Small intestine (tissue), 7 donors: ENCODE data around the gene FBXO11. TPM values are rescaled to one million over a fixed set of nuclear protein-coding genes. Genes with fewer than 3 reads are reported as not detected.
"Not testable (repeated sequence)": the region's sequence is repeated elsewhere in the genome, so short reads cannot be mapped to it uniquely, and the experiment has no call there.

Experiments
- DNase-seq, 2 donors: peaks; one replicate each; pipeline versions ENCODE4 v3.0.0 to v3.0.0-alpha.2; 2013
- FAIRE-seq: peaks from 2 replicates; lab custom pipeline; 2012; peaks lifted over from hg19 to GRCh38; lab: Jason Lieb, UNC
- H3K27ac ChIP-seq, 3 donors: one replicate each; pipeline ENCODE4 v1.5.1; 2013; ENCODE audit warnings: low read length in 2 of 3, mild to moderate bottlenecking in 2 of 3, control low read depth in 1 of 3, inconsistent platforms in 1 of 3, low read depth in 1 of 3, moderate library complexity in 1 of 3
- H3K27me3 ChIP-seq, 3 donors: one replicate each; pipeline ENCODE4 v1.6.1; 2013; ENCODE audit warnings: low read length in 3 of 3, inconsistent platforms in 1 of 3; ENCODE audit not compliant: control insufficient read depth in 3 of 3, insufficient read depth in 3 of 3
- H3K36me3 ChIP-seq, 3 donors: one replicate each; pipeline ENCODE4 v1.6.1; 2013; ENCODE audit warnings: low read length in 3 of 3, inconsistent platforms in 1 of 3, low read depth in 1 of 3, mild to moderate bottlenecking in 1 of 3, moderate library complexity in 1 of 3; ENCODE audit not compliant: control insufficient read depth in 3 of 3, insufficient read depth in 2 of 3
- H3K4me1 ChIP-seq, 3 donors: one replicate each; pipeline ENCODE4 v1.6.1; 2013; ENCODE audit warnings: low read length in 2 of 3, inconsistent platforms in 1 of 3, low read depth in 1 of 3, mild to moderate bottlenecking in 1 of 3, moderate library complexity in 1 of 3; ENCODE audit not compliant: control insufficient read depth in 3 of 3, insufficient read depth in 2 of 3
- H3K4me3 ChIP-seq, 3 donors: one replicate each; pipeline ENCODE4 v1.5.1; 2013; ENCODE audit warnings: low read length in 3 of 3, control low read depth in 1 of 3, inconsistent platforms in 1 of 3, low read depth in 1 of 3, mild to moderate bottlenecking in 1 of 3, moderate library complexity in 1 of 3
- H3K9me3 ChIP-seq, 2 donors: one replicate each; pipeline ENCODE4 v1.6.1; 2013; ENCODE audit warnings: low read depth in 1 of 2, low read length in 1 of 2; ENCODE audit not compliant: control insufficient read depth in 2 of 2, insufficient read depth in 1 of 2
- WGBS, 3 donors: extraction: QIAGEN DNeasy Blood & Tissue Kit; methylation state at CpG; one replicate each; pipeline ENCODE4 v1.1.7; 2013; 5-methylcytosine and 5-hydroxymethylcytosine counted together
- polyA plus RNA-seq, 4 donors: library from polyadenylated mRNA; stranded (reverse) in 3 of 4; unstranded in 1 of 4; fragments of 200-250 nt in 3 of 4; fragments of 120-200 nt in 1 of 4; gene quantifications; one replicate each; pipeline versions ENCODE4 v1.2.1 to v1.2.3, GENCODE V29; 2013
- donor health status: healthy with polysubstance abuse.
- donor health status: control.
- donor health status: control.
- donor health status: Bipolar disorder and iron deficiency.
- donor health status: healthy.

The FBXO11 gene
- polyA plus RNA-seq, 4 donors = 19.2 to 49.8 (median 22.9) TPM

DNA sequence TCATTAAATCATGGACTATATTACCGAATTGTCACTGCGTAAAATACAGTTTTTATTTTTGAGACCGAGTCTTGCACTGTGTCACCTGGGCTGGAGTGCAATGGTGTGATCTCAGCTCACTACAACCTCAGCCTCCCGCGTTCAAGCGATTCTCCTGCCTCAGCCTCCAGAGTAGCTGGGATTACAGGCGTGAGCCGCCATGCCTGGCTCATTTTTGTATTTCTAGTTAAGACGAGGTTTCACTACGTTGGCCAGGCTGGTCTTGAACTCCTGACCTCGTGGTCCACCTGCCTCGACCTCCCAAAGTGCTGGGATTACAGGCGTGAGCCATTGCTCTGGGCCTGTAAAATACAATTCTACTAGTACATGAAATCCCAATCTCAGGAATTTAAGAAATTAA, 4.4 kb downstream of the FBXO11 start:
- H3K36me3 ChIP-seq, H3K27me3 ChIP-seq, FAIRE-seq, H3K9me3 ChIP-seq, H3K4me3 ChIP-seq, DNase-seq, H3K4me1 ChIP-seq, H3K27ac ChIP-seq: not testable (repeated sequence)
- 88 to 94% (median 92%) methylated on average over 13 of the region's 13 CpGs for WGBS, 3 donors

DNA sequence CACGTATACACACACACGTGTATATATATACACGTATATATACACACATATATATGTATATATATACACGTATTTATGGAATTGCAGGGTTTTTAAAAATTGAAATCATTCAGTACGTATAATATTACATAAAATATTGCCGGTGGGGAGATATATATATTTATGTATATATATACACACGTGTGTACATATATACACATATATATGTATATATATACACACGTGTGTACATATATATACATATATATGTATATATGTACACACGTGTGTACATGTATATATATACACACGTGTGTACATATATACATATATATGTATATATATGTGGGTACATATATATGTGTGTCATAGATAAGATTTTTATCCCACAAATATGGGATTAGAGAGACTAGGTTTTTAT, 5.4 kb downstream of the FBXO11 start:
- FAIRE-seq = peak; percentile 51
- peaks cover 0 to 2% (median 0%) of the 10 kb centered on the region in 3 donors for H3K4me1 ChIP-seq

DNA sequence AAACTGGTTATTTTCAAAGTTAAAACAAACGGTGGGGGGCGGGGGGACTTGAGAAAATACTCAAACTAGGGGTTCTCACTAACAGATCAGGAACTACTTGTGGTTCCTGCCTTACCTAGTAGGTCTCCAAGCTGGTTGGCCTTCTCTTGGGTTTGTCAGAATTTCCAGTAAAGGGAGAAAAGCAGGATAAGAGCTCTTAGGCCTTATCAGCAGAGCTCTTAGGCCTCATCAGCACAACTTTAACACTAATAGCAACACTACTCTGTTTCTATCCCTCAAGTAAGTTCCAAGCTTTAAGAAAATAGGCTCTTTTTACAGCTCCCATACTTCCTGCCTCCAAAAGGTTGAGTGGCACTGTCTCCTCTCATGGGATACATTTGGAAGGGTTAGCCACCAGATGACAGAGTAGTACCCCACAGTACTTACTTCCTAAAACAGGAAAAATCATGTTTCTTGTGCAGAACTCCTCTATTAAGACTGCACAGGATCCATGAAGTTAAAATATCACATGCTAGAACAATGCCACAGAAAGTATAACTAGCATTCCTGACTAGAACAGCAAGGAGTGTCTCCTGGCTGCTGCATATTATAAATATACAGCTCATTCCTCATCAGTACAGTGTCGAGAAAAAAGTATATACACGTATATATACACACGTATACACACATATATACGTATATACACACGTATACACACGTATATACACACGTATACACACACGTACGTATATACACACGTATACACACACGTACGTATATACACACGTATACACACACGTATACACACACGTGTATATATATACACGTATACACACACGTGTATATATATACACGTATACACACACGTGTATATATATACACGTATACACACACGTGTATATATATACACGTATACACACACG, 6.1 kb downstream of the FBXO11 start:
- FAIRE-seq (no peak), DNase-seq (peak in 1 of 2 donors; percentile 13)
- H3K4me3 ChIP-seq = no peak overlapping the region
- no peaks in the 10 kb centered on the region for H3K36me3 ChIP-seq
- peak overlapping the region in 1 of 3 donors; percentile 8 for H3K27ac ChIP-seq
- 82 to 88% (median 84%) methylated on average over 23 to 25 of the region's 25 CpGs for WGBS, 3 donors
- peaks cover 0 to 4% (median 0%) of the 10 kb centered on the region in 3 donors for H3K4me1 ChIP-seq
- no peaks in the 10 kb centered on the region for H3K27me3 ChIP-seq
- H3K9me3 ChIP-seq = no peaks in the 10 kb centered on the region

More for the DNA sequence above, 5.4 kb downstream of the FBXO11 start:
- WGBS, 3 donors = 85 to 94% (median 86%) methylated on average over 10 of the region's 10 CpGs
- Histone ChIP-seq H3K4me3 (no peak overlapping the region), H3K36me3 (no peaks in the 10 kb centered on the region), H3K27ac (no peak overlapping the region), H3K9me3 (no peaks in the 10 kb centered on the region), H3K27me3 (no peaks in the 10 kb centered on the region)
- DNase-seq = no peak

DNA sequence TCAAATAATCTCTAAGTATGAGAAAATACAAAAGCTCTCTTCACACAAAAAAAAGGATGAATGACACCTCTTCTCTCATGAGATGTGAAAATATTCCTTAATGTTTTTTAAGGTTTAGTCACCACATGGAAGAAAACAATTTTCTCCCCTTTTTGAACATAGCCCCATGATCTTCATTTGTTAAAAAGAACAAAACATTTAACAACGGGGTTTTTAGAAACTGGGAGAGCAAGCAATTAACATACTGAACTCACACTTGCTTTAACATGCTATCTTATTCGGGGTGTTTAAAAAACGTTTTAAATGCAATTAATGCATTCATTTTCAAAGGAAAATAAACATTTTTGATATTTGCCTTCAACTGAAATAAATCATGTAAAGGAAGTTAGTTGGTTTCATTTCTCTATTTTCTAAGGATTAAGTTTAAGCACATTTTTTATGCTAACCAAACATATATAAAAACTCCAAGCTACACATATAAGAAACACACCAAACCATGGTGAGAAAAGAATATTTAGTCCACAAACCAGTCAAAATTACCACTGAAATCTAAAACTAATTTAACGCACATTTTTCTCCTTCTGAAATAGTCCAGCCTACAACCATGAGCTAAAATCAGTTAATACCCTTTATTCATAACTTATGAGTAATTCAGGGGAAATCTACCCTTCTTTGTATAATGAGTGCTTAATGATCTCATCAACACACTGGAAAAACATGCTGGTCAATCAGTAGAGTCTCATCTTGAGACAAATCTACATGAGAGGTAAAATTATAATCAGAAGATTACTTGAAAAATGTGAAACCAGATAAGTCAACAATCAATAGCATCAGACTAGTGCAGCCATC, 8.2 kb downstream of the FBXO11 start:
- H3K9me3 ChIP-seq = no peaks in the 10 kb centered on the region
- H3K27ac ChIP-seq = no peak overlapping the region
- DNase-seq (no peak), FAIRE-seq (peak; percentile 36)
- WGBS, 3 donors = 41 to 52% (median 43%) methylated on average over 4 of the region's 4 CpGs
- H3K36me3 ChIP-seq = no peaks in the 10 kb centered on the region
- H3K4me3 ChIP-seq = no peak overlapping the region
- no peaks in the 10 kb centered on the region for H3K27me3 ChIP-seq
- peaks cover 0 to 6% (median 0%) of the 10 kb centered on the region in 3 donors for H3K4me1 ChIP-seq

DNA sequence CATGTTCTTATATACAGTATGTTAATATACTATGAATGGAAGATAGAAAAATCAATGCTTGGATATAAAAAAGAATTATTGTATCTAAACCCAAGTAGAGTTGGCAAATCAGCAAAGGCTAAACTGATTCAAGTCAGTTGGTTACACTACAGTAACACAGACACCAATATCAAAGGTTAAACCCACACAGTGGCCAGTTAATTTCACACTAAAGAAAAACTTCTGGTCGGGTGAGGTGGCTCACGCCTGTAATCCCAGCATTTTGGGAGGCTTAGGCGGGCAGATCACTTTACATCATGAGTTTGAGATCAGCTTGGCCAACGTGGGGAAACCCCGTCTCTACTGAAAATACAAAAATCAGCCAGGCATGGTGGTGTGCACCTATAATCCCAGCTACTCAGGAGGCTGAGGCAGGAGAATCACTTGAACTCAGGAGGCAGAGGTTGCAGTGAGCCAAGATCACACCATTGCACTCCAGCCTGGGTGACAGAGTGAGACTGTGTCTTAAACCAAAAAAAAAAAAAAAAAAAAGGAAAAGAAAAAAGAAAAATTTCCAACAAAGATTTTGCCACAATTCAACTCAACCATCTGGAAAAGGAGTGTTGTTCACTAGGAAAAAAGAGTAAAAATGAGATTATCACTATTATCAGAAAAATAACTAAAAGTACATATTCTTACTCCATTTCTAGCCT, 9.0 kb downstream of the FBXO11 start:
- not testable (repeated sequence) for DNase-seq, H3K4me3 ChIP-seq, H3K4me1 ChIP-seq, H3K36me3 ChIP-seq, FAIRE-seq, H3K27me3 ChIP-seq, H3K27ac ChIP-seq, H3K9me3 ChIP-seq
- WGBS, 3 donors = 78 to 82% (median 81%) methylated on average over 5 of the region's 5 CpGs

DNA sequence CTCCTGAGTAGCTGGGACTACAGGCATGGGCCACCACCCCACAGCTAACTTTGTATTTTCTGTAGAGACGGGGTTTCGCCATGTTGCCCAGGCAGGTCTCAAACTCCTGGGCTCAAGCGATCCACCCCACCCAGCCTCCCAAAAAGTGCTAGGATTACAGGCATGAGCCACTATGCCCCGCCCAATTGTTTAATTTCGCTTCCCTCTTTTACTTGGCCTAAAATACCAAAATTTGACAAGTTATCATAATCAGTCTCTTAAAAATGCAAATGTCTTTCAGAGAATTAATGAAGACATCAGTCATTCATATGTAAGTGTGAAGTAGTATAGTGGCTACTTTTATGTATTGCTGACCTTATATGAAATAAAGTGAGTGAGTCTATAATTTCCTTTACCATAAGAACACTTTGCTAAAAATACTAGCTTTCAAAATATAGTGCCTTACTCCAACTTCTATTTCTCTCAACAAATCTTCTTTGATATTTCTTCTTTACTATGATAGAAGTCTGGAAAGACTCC, 9.8 kb downstream of the FBXO11 start:
- WGBS, 3 donors = 91 to 97% (median 96%) methylated on average over 5 of the region's 5 CpGs
- H3K4me1 ChIP-seq = peaks cover 0 to 6% (median 0%) of the 10 kb centered on the region in 3 donors

DNA sequence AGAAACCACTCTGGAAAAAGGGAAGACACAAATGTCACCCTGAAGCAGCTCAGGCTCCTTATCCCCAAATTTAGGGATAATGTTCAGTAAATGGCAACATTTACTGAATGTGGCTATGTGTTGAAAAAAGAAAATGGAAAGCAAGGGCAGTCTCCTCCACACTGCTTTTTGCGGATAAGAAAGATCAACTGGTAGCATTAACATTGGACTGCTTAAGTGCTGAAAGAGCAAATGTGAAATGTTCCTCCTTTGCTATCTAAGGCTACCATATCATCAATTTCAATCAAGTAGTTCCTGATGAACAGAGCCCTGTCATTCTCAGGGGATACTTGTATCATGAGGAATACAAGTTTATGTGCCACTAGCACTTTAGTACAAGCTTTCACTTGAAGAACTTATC, 12.5 kb downstream of the FBXO11 start:
- H3K4me1 ChIP-seq = peaks cover 0 to 6% (median 0%) of the 10 kb centered on the region in 3 donors
- DNase-seq = no peak
- FAIRE-seq = no peak
- H3K27ac ChIP-seq = no peak overlapping the region
- no peaks in the 10 kb centered on the region for H3K9me3 ChIP-seq
- 86 to 96% (median 94%) methylated on average over 1 of the region's 1 CpG for WGBS, 3 donors
- H3K36me3 ChIP-seq = peaks cover 0 to 3% (median 3%) of the 10 kb centered on the region in 3 donors
- H3K27me3 ChIP-seq = no peaks in the 10 kb centered on the region
- no peak overlapping the region for H3K4me3 ChIP-seq

More for the DNA sequence above, 9.8 kb downstream of the FBXO11 start:
- no peak for FAIRE-seq
- Histone ChIP-seq H3K4me3 (no peak overlapping the region), H3K27ac (no peak overlapping the region), H3K27me3 (no peaks in the 10 kb centered on the region), H3K36me3 (no peaks in the 10 kb centered on the region), H3K9me3 (no peaks in the 10 kb centered on the region)
- no peak for DNase-seq
